CD4-positive, alpha-beta T cell (primary cell): ENCODE results near the gene PIP5K1C. TPM values are rescaled to one million over a fixed set of nuclear protein-coding genes. Genes with fewer than 3 reads are reported as not detected.
A peak's percentile ranks its signal among the peaks of the same experiment; 100 is the strongest.

ENCODE experiments used
- ATAC-seq: fragments of 200-7000 bp; cut with Tn5 transposase; one replicate; pipeline ENCODE4 v1.10.0; 2022; ENCODE audit warnings: mild to moderate bottlenecking; ENCODE audit not compliant: poor library complexity
- CTCF ChIA-PET: fragments of 350-600 bp; sonication (Branson Sonifier 250); formaldehyde crosslinking; loops from one replicate; lab custom pipeline; 2021; ENCODE audit warnings: antibody characterized with exemption, inconsistent platforms; lab: Charles Lee
- POLR2A ChIA-PET: fragments of 350-600 bp; sonication (Branson Sonifier 250); formaldehyde crosslinking; loops from one replicate; lab custom pipeline; 2021; ENCODE audit warnings: antibody characterized with exemption, inconsistent platforms; lab: Charles Lee
- DNase-seq, 14 experiments: peaks; one replicate each; pipeline ENCODE4 v3.0.0-alpha.2; 2013 to 2020; ENCODE audit warnings: mixed read lengths in 2 of 14
- H3K27ac ChIP-seq, 2 donors: one replicate each; pipeline versions ENCODE4 v1.5.1 to v1.7.0; 2013; ENCODE audit warnings: low read length in 2 of 2, low read depth in 1 of 2, mild to moderate bottlenecking in 1 of 2
- H3K27me3 ChIP-seq, 2 experiments: 1 replicate in 1 of 2; 2 replicates in 1 of 2; pipeline versions ENCODE4 v1.6.1 to v1.7.0; 2013; ENCODE audit warnings: low read length in 2 of 2, control low read depth in 1 of 2, mild to moderate bottlenecking in 1 of 2, moderate library complexity in 1 of 2; ENCODE audit not compliant: insufficient read depth in 2 of 2, control insufficient read depth in 1 of 2
- H3K36me3 ChIP-seq: one replicate; pipeline ENCODE4 v1.6.1; 2013; ENCODE audit warnings: low read length, control low read depth; ENCODE audit not compliant: insufficient read depth
- H3K4me1 ChIP-seq: one replicate; pipeline ENCODE4 v1.6.1; 2013; ENCODE audit warnings: low read length, control low read depth; ENCODE audit not compliant: insufficient read depth
- H3K4me3 ChIP-seq: one replicate; pipeline ENCODE4 v1.5.1; 2013; ENCODE audit warnings: mild to moderate bottlenecking, low read length, moderate library complexity
- H3K9me3 ChIP-seq, 2 experiments: 1 replicate in 1 of 2; 2 replicates in 1 of 2; pipeline versions ENCODE4 v1.6.1 to v1.7.0; 2013; ENCODE audit warnings: low read length in 2 of 2, mild to moderate bottlenecking in 2 of 2, control low read depth in 1 of 2, moderate library complexity in 1 of 2; ENCODE audit not compliant: control insufficient read depth in 1 of 2, insufficient read depth in 1 of 2
- H3K27ac Mint-ChIP-seq: one replicate; pipeline ENCODE4 v1.8.0; 2020; ENCODE audit warnings: mixed read lengths
- H3K27me3 Mint-ChIP-seq: one replicate; pipeline ENCODE4 v1.8.0; 2021; ENCODE audit warnings: mixed read lengths
- H3K36me3 Mint-ChIP-seq: one replicate; pipeline ENCODE4 v1.8.0; 2021; ENCODE audit warnings: low read depth, mixed read lengths
- H3K4me1 Mint-ChIP-seq: one replicate; pipeline ENCODE4 v1.8.0; 2021; ENCODE audit warnings: low read depth, mixed read lengths
- H3K4me3 Mint-ChIP-seq: one replicate; pipeline ENCODE4 v1.8.0; 2020; ENCODE audit warnings: mild to moderate bottlenecking, mixed read lengths
- H3K9me3 Mint-ChIP-seq: one replicate; pipeline ENCODE4 v1.8.0; 2020; ENCODE audit warnings: mixed read lengths
- CTCF ChIP-seq: fragments of 200-600 bp; IDR thresholded peaks from one replicate; pipeline ENCODE4 v1.8.0; 2022; ENCODE audit warnings: antibody characterized with exemption, mild to moderate bottlenecking
- intact Hi-C, 2 experiments: fragments of 100-400 bp; cut with DNase I in 1 of 2; cut with micrococcal nuclease in 1 of 2; formaldehyde crosslinking; loops; one replicate each; pipeline versions ENCODE4 v1.15.1 to v1.9.0; 2023 to 2025; cut with DNase I, micrococcal nuclease
- polyA plus RNA-seq, 2 donors: library from polyadenylated mRNA; unstranded; fragments of 120-200 nt; gene quantifications; one replicate each; pipeline ENCODE4 v1.2.1, GENCODE V29; 2013
- total RNA-seq, 174 experiments: library from RNA in 2 of 174; stranded (reverse) in 2 of 174; gene quantifications; one replicate each; pipeline ENCODE4 v1.2.3 and lab custom pipeline; 2021 to 2026

Gene PIP5K1C
- 10 to 100 TPM; 14.7 to 15.5 TPM for total RNA-seq
- 15.4 TPM for polyA plus RNA-seq (2013, experiment 1 of 2)
- polyA plus RNA-seq (2013, experiment 2 of 2) = 17.0 TPM
- total RNA-seq (lab: John Stamatoyannopoulos, UW) = 9.9 to 79.5 (median 23.5) reads per million in 172 experiments

- no peaks in the 10 kb centered on the region for H3K36me3 ChIP-seq
- ChIA-PET CTCF (interaction anchor here (0.6 to 1.2 kb wide), 6 partner anchors 8 to 195 kb away, joined by 3 to 5 read pairs (median 3); no protein-coding TSS in a partner anchor), POLR2A (interaction anchor here (0.9 to 5.3 kb wide), 4 partner anchors 10 to 62 kb away, joined by 3 to 49 read pairs (median 6); partner anchors contain the start of gene MRPL54)
- peak; percentile 73 for TF ChIP-seq CTCF
- intact Hi-C loops = loop anchor here (1.0 to 2.0 kb wide), 3 partner anchors 34 to 74 kb away; partner anchors contain the start of genes CACTIN (in 1 of the 2) and MRPL54 (in 1 of the 2)
- no peak within 1 kb of the TSS for H3K27ac ChIP-seq
- DNase-seq = peak; percentile 84 to 97 (median 92)
- Mint-ChIP-seq H3K27ac (peak within 1 kb of the TSS; percentile 73), H3K4me1 (peaks cover 27% of the 10 kb centered on the region), H3K4me3 (peak within 1 kb of the TSS; percentile 91), H3K36me3 (no peaks in the 10 kb centered on the region), H3K27me3 (no peaks in the 10 kb centered on the region), H3K9me3 (no peaks in the 10 kb centered on the region)
- peaks cover 0 to 2% of the 10 kb centered on the region in 2 experiments for H3K27me3 ChIP-seq
- peak within 1 kb of the TSS; percentile 72 for H3K4me3 ChIP-seq
- peaks cover 37% of the 10 kb centered on the region for H3K4me1 ChIP-seq
- ATAC-seq = peak; percentile 99
- H3K9me3 ChIP-seq = no peaks in the 10 kb centered on the region
These were observed at the start of gene PIP5K1C for GRCh38 chr19:3700242-3701032. Gene PIP5K1C, minus strand, starts transcription at chr19:3700468. Its CDS starts 78 bp downstream, at chr19:3700390.

- no peak for TF ChIP-seq CTCF
- no peak overlapping the region for H3K4me3 ChIP-seq
- peaks cover 0 to 6% of the 10 kb centered on the region in 2 experiments for H3K9me3 ChIP-seq
- Mint-ChIP-seq H3K4me1 (no peaks in the 10 kb centered on the region), H3K36me3 (peaks cover 32% of the 10 kb centered on the region), H3K4me3 (no peak overlapping the region), H3K27me3 (no peaks in the 10 kb centered on the region), H3K9me3 (no peaks in the 10 kb centered on the region), H3K27ac (no peak overlapping the region)
- CTCF ChIA-PET = interaction anchor here (0.9 kb wide), 1 partner anchor 12 kb away, joined by 4 read pairs; the partner anchor contains the start of gene APBA3
- H3K4me1 ChIP-seq = no peaks in the 10 kb centered on the region
- ATAC-seq = no peak
- DNase-seq = no peak
- POLR2A ChIA-PET = interaction anchor here (1.0 to 1.1 kb wide), 2 partner anchors 10 to 14 kb away, joined by 3 to 4 read pairs; partner anchors contain the start of gene MRPL54
- intact Hi-C loops = no loop called here
- peaks cover 39% of the 10 kb centered on the region for H3K36me3 ChIP-seq
- no peaks in the 10 kb centered on the region for H3K27me3 ChIP-seq
- H3K27ac ChIP-seq = no peak overlapping the region
These were observed 48.7 kb upstream of the PIP5K1C start for GRCh38 chr19:3748965-3749364.

GRCh38 chr19:3746371-3747056 lies 46.2 kb upstream of the PIP5K1C start:
- Mint-ChIP-seq H3K4me1 (no peaks in the 10 kb centered on the region), H3K4me3 (no peak overlapping the region), H3K27ac (no peak overlapping the region), H3K9me3 (no peaks in the 10 kb centered on the region), H3K27me3 (no peaks in the 10 kb centered on the region), H3K36me3 (peaks cover 18% of the 10 kb centered on the region)
- no peak overlapping the region for H3K4me3 ChIP-seq
- H3K4me1 ChIP-seq = no peaks in the 10 kb centered on the region
- ChIA-PET POLR2A (interaction anchor here (1.2 kb wide), 1 partner anchor 16 kb away, joined by 3 read pairs; the partner anchor contains the start of gene MRPL54), CTCF (no interaction called here)
- peaks cover 0 to 6% of the 10 kb centered on the region in 2 experiments for H3K9me3 ChIP-seq
- H3K27ac ChIP-seq = no peak overlapping the region
- peaks cover 22% of the 10 kb centered on the region for H3K36me3 ChIP-seq
- DNase-seq (no peak), ATAC-seq (no peak)
- intact Hi-C loops = no loop called here
- TF ChIP-seq CTCF = no peak
- H3K27me3 ChIP-seq = no peaks in the 10 kb centered on the region
